Measurements from ENCODE around the gene CADPS. TPM values are rescaled to one million over a fixed set of nuclear protein-coding genes. Genes with fewer than 3 reads are reported as not detected.

The CADPS gene
- total and polyA plus RNA-seq, 2 donors: 2.3 to 4.4 TPM

GRCh38 chr3:62378311-62378789 lies 496.9 kb downstream of the CADPS start:
- Histone ChIP-seq H3K4me1 (ENCODE audit: control insufficient read depth in 2 of 2, insufficient read depth in 2 of 2, low read length in 2 of 2) (no peaks in the 10 kb centered on the region), H3K9me3 (ENCODE audit: control insufficient read depth in 2 of 2, insufficient read depth in 1 of 2, low read length in 1 of 2) (peaks cover 0 to 2% of the 10 kb centered on the region in 2 donors), H3K4me3 (ENCODE audit: low read length in 2 of 2) (no peak overlapping the region), H3K27me3 (ENCODE audit: control insufficient read depth in 2 of 2, insufficient read depth in 1 of 2, low read length in 1 of 2) (peaks cover 59 to 91% of the 10 kb centered on the region in 2 donors), H3K36me3 (ENCODE audit: control insufficient read depth in 2 of 2, insufficient read depth in 2 of 2, low read length in 1 of 2) (no peaks in the 10 kb centered on the region), H3K27ac (ENCODE audit: low read depth in 1 of 2, low read length in 1 of 2) (no peak overlapping the region)
- no peak for DNase-seq (ENCODE audit: low read depth in 6 of 9, low spot score in 9 of 9)
- WGBS: 6% methylated on average over 29 of the region's 29 CpGs

- H3K4me1 ChIP-seq (ENCODE audit: control insufficient read depth in 2 of 2, insufficient read depth in 2 of 2, low read length in 2 of 2): no peaks in the 10 kb centered on the region
- no peaks in the 10 kb centered on the region for H3K36me3 ChIP-seq (ENCODE audit: control insufficient read depth in 2 of 2, insufficient read depth in 2 of 2, low read length in 1 of 2)
- no peak overlapping the region for H3K4me3 ChIP-seq (ENCODE audit: low read length in 2 of 2)
- peaks cover 71 to 100% of the 10 kb centered on the region in 2 donors for H3K27me3 ChIP-seq (ENCODE audit: control insufficient read depth in 2 of 2, insufficient read depth in 1 of 2, low read length in 1 of 2)
- WGBS: 19% methylated on average over 65 of the region's 65 CpGs
- no peak overlapping the region for H3K27ac ChIP-seq (ENCODE audit: low read depth in 1 of 2, low read length in 1 of 2)
- no peak for DNase-seq (ENCODE audit: low read depth in 6 of 9, low spot score in 9 of 9)
- peaks cover 0 to 2% of the 10 kb centered on the region in 2 donors for H3K9me3 ChIP-seq (ENCODE audit: control insufficient read depth in 2 of 2, insufficient read depth in 1 of 2, low read length in 1 of 2)
Measured at GRCh38 chr3:62376906-62377877, 498.0 kb downstream of the CADPS start.

GRCh38 chr3:62376454-62376720 lies 498.8 kb downstream of the CADPS start:
- DNase-seq (ENCODE audit: low read depth in 6 of 9, low spot score in 9 of 9): no peak
- Histone ChIP-seq H3K27me3 (ENCODE audit: control insufficient read depth in 2 of 2, insufficient read depth in 1 of 2, low read length in 1 of 2) (peaks cover 78 to 100% of the 10 kb centered on the region in 2 donors), H3K36me3 (ENCODE audit: control insufficient read depth in 2 of 2, insufficient read depth in 2 of 2, low read length in 1 of 2) (no peaks in the 10 kb centered on the region), H3K9me3 (ENCODE audit: control insufficient read depth in 2 of 2, insufficient read depth in 1 of 2, low read length in 1 of 2) (peaks cover 0 to 2% of the 10 kb centered on the region in 2 donors), H3K4me3 (ENCODE audit: low read length in 2 of 2) (no peak overlapping the region), H3K4me1 (ENCODE audit: control insufficient read depth in 2 of 2, insufficient read depth in 2 of 2, low read length in 2 of 2) (no peaks in the 10 kb centered on the region), H3K27ac (ENCODE audit: low read depth in 1 of 2, low read length in 1 of 2) (no peak overlapping the region)
- 50% methylated on average over 3 of the region's 3 CpGs for WGBS

- WGBS: 21% methylated on average over 14 of the region's 14 CpGs
- H3K27me3 ChIP-seq (ENCODE audit: control insufficient read depth in 2 of 2, insufficient read depth in 1 of 2, low read length in 1 of 2): peaks cover 83 to 100% of the 10 kb centered on the region in 2 donors
- DNase-seq (ENCODE audit: low read depth in 6 of 9, low spot score in 9 of 9): no peak
- H3K27ac ChIP-seq (ENCODE audit: low read depth in 1 of 2, low read length in 1 of 2): no peak overlapping the region
- no peak overlapping the region for H3K4me3 ChIP-seq (ENCODE audit: low read length in 2 of 2)
- H3K9me3 ChIP-seq (ENCODE audit: control insufficient read depth in 2 of 2, insufficient read depth in 1 of 2, low read length in 1 of 2): peaks cover 0 to 2% of the 10 kb centered on the region in 2 donors
- no peaks in the 10 kb centered on the region for H3K36me3 ChIP-seq (ENCODE audit: control insufficient read depth in 2 of 2, insufficient read depth in 2 of 2, low read length in 1 of 2)
- no peaks in the 10 kb centered on the region for H3K4me1 ChIP-seq (ENCODE audit: control insufficient read depth in 2 of 2, insufficient read depth in 2 of 2, low read length in 2 of 2)
Measured at GRCh38 chr3:62375655-62376453, 499.4 kb downstream of the CADPS start.

- no peak for DNase-seq (ENCODE audit: low read depth in 6 of 9, low spot score in 9 of 9)
- Histone ChIP-seq H3K36me3 (ENCODE audit: control insufficient read depth in 2 of 2, insufficient read depth in 2 of 2, low read length in 1 of 2) (no peaks in the 10 kb centered on the region), H3K27ac (ENCODE audit: low read depth in 1 of 2, low read length in 1 of 2) (no peak overlapping the region), H3K9me3 (ENCODE audit: control insufficient read depth in 2 of 2, insufficient read depth in 1 of 2, low read length in 1 of 2) (peaks cover 0 to 2% of the 10 kb centered on the region in 2 donors), H3K4me1 (ENCODE audit: control insufficient read depth in 2 of 2, insufficient read depth in 2 of 2, low read length in 2 of 2) (no peaks in the 10 kb centered on the region), H3K4me3 (ENCODE audit: low read length in 2 of 2) (no peak overlapping the region), H3K27me3 (ENCODE audit: control insufficient read depth in 2 of 2, insufficient read depth in 1 of 2, low read length in 1 of 2) (peaks cover 91 to 100% of the 10 kb centered on the region in 2 donors)
- 7% methylated on average over 30 of the region's 30 CpGs for WGBS
Measured at GRCh38 chr3:62374341-62375218, 500.6 kb downstream of the CADPS start.

- WGBS: 4% methylated on average over 47 of the region's 47 CpGs
- Histone ChIP-seq H3K36me3 (ENCODE audit: control insufficient read depth in 2 of 2, insufficient read depth in 2 of 2, low read length in 1 of 2) (no peaks in the 10 kb centered on the region), H3K4me1 (ENCODE audit: control insufficient read depth in 2 of 2, insufficient read depth in 2 of 2, low read length in 2 of 2) (no peaks in the 10 kb centered on the region), H3K9me3 (ENCODE audit: control insufficient read depth in 2 of 2, insufficient read depth in 1 of 2, low read length in 1 of 2) (peaks cover 0 to 2% of the 10 kb centered on the region in 2 donors), H3K4me3 (ENCODE audit: low read length in 2 of 2) (no peak overlapping the region), H3K27me3 (ENCODE audit: control insufficient read depth in 2 of 2, insufficient read depth in 1 of 2, low read length in 1 of 2) (peaks cover 94 to 100% of the 10 kb centered on the region in 2 donors), H3K27ac (ENCODE audit: low read depth in 1 of 2, low read length in 1 of 2) (no peak overlapping the region)
- DNase-seq (ENCODE audit: low read depth in 6 of 9, low spot score in 9 of 9): no peak
Measured at GRCh38 chr3:62373714-62374333, 501.4 kb downstream of the CADPS start.

GRCh38 chr3:62373215-62373614 lies 502.0 kb downstream of the CADPS start, which contains the start of gene FEZF2:
Gene FEZF2, minus strand, starts transcription at chr3:62373550. Its CDS starts 682 bp downstream, at chr3:62372868.
- Histone ChIP-seq H3K36me3 (ENCODE audit: control insufficient read depth in 2 of 2, insufficient read depth in 2 of 2, low read length in 1 of 2) (no peaks in the 10 kb centered on the region), H3K27me3 (ENCODE audit: control insufficient read depth in 2 of 2, insufficient read depth in 1 of 2, low read length in 1 of 2) (peaks cover 93 to 100% of the 10 kb centered on the region in 2 donors), H3K9me3 (ENCODE audit: control insufficient read depth in 2 of 2, insufficient read depth in 1 of 2, low read length in 1 of 2) (peaks cover 0 to 2% of the 10 kb centered on the region in 2 donors), H3K4me1 (ENCODE audit: control insufficient read depth in 2 of 2, insufficient read depth in 2 of 2, low read length in 2 of 2) (no peaks in the 10 kb centered on the region), H3K4me3 (ENCODE audit: low read length in 2 of 2) (no peak within 1 kb of the TSS), H3K27ac (ENCODE audit: low read depth in 1 of 2, low read length in 1 of 2) (no peak within 1 kb of the TSS)
- DNase-seq (ENCODE audit: low read depth in 6 of 9, low spot score in 9 of 9): no peak
- WGBS: 5% methylated on average over 28 of the region's 28 CpGs

GRCh38 chr3:62372621-62373041 lies 502.6 kb downstream of the CADPS start:
- Histone ChIP-seq H3K9me3 (ENCODE audit: control insufficient read depth in 2 of 2, insufficient read depth in 1 of 2, low read length in 1 of 2) (peaks cover 0 to 2% of the 10 kb centered on the region in 2 donors), H3K4me3 (ENCODE audit: low read length in 2 of 2) (no peak overlapping the region), H3K36me3 (ENCODE audit: control insufficient read depth in 2 of 2, insufficient read depth in 2 of 2, low read length in 1 of 2) (no peaks in the 10 kb centered on the region), H3K4me1 (ENCODE audit: control insufficient read depth in 2 of 2, insufficient read depth in 2 of 2, low read length in 2 of 2) (no peaks in the 10 kb centered on the region), H3K27me3 (ENCODE audit: control insufficient read depth in 2 of 2, insufficient read depth in 1 of 2, low read length in 1 of 2) (peaks cover 94 to 100% of the 10 kb centered on the region in 2 donors), H3K27ac (ENCODE audit: low read depth in 1 of 2, low read length in 1 of 2) (no peak overlapping the region)
- no peak for DNase-seq (ENCODE audit: low read depth in 6 of 9, low spot score in 9 of 9)
- 5% methylated on average over 30 of the region's 30 CpGs for WGBS
